T-helper 1 cell (primary cell): ENCODE measurements around the gene PSMD9.
"Not testable (repeated sequence)": the region's sequence is repeated elsewhere in the genome, so short reads cannot be mapped to it uniquely, and the experiment has no call there.

Experiments
- DNase-seq, 5 donors: peaks; one replicate each; pipeline ENCODE4 v3.0.0-alpha.2; 2012 to 2020

PSMD9 gene

DNA sequence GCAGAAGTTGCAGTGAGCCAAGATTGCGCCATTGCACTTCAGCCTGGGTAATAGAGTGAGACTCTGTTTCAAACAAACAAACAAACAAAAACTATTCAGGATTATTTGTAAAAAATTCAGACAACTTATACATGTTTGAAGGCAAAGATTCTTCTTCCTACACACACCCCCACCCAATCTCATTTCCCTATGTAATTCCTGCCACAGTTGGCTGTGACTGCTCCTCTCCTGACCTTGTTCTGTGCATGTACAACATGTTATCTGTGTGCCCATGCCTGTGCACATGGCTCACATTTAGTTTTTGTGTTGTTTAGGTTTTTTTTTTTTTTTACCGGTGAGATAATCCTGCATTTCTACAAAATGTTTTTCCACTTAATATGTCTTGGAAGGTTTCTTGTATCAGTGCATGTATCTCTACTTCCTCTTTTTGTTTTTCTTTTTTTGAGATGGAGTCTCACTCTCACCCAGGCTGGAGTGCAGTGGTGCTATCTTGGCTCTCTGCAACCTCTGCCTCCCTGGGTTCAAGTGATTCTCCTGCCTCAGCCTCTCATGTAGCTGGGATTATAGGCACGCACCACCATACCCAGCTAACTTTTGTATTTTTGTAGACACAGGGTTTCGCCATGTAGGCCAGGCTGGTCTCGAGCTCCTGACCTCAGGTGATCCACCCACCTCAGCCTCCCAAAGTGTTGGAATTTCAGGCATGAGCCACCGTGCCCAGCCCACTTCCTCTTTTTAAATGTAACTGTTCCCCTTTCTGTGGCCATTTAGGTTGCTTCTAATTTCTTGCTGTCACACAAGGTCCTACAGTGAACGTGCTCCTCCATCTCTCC lies 38.5 kb downstream of the PSMD9 start:
- no peak for DNase-seq

DNA sequence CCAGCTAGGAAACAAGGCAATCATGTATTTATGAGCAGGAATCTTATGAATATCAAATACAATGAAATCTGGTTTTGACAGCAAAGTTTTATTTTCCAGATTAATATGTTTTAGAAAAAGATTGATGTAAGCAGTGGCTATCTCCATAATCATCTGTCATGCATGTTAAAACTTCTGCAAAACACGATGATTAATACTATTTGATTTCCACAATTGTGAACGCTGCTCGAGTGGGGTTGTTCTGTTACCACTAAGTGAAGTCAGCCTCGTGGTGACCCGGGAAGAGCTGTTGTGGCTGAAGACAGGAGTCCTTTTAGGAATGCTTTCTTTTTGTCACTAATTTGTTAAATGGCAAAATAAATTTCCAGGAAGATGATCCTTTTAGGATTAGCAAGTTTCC lies 39.2 kb downstream of the PSMD9 start:
- DNase-seq, result no peak

DNA sequence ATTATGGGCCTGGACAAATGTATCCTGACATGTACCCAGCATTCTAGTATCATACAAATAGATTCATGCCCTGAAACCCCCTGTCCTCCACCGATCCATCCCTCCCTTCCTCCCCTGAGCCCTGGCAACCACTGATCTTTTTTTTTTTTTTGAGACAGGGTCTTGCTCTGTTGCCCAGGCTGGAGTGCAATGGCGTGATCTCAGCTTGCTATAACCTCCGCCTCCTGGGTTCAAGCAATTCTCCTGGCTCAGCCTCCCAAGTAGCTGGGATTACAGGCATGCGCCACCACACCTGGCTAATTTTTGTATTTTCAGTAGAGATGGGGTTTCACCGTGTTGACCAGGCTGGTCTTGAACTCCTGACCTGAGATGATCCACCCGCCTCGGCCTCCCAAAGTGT lies 41.0 kb downstream of the PSMD9 start:
- not testable (repeated sequence) for DNase-seq

DNA sequence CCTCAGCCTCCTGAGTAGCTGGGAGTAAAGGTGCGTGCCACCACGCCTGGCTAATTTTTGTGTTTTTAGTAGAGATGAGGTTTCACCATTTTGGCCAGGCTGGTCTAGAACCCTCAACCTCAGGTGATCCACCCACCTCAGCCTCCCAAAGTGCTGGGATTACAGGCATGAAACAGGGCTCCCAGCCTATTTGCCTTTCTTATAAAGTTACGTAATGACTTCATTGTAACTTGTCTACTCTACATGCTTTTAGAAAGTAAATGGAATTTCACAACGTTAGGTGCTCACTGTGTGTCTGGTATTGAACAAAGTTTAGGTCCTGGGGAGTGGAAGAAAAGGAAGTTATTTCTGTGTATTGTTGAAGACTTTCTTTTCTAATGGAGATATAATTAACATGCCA lies 42.3 kb downstream of the PSMD9 start:
- DNase-seq, result no peak

DNA sequence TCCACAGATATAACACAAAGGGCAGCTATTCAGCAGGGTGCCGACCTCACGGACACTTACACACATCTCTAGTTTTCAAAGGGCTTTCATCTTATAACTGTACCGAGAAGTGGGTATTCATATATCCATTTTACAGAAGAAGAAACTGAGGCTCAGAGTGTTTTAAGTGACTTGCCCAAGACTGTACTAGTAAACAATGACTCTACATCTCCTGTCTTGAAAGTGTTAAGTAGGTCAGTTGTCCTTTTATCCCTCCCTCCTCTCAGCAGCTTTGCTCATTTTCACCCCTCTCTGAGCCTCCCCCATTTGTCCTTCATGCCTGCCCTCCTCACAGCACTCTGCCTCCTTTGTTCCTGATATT lies 43.6 kb downstream of the PSMD9 start:
- no peak for DNase-seq

DNA sequence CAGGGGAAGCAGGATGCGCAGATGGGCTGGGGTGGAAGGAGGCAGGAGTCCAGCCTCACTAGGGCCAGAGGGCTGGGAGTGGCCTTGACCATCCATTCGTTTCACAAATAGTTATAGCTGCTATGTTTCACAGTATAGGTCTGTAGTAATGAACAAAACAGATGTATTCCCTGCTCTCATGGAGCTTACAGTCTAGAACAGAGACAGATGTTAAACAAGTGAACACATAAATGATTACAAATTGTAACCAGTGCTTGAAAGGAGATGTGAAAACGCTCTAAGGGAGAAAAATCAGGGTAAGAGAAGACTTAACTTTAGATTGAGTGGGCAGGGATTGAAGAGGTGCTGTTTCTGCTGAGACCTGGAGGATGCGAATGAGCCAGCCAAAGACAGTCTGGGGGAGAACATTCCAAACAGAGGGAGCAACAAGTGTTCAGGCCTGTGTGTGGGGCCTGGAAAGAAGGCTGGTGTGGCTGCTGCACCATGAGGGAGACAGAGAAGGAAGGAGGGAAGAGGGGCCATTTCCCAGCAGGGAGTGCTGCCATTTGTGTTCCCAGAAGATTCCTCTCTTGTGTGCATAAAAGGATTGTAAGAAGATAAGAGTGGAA lies 44.4 kb downstream of the PSMD9 start:
- DNase-seq, result no peak

- no peak for DNase-seq
These were observed 45.1 kb downstream of the PSMD9 start for GRCh38 chr12:121933522-121934308.

DNA sequence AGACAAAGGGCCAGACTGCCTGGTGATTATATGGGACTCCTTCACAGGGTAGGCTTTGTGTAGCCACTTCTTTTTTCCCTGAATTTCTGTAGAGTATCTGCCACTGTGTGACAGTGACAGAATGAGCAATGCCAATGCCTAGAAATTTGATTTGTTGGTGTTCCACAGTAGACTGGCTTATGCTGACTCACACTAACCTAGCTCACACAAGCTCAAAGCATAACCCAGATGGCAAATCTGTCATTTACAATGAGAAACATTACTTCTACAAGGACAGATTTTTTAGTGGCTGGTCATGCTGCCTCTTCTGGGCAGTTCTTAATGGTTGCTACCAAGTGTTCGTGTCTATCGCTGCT lies 45.7 kb downstream of the PSMD9 start:
- DNase-seq, result no peak

DNA sequence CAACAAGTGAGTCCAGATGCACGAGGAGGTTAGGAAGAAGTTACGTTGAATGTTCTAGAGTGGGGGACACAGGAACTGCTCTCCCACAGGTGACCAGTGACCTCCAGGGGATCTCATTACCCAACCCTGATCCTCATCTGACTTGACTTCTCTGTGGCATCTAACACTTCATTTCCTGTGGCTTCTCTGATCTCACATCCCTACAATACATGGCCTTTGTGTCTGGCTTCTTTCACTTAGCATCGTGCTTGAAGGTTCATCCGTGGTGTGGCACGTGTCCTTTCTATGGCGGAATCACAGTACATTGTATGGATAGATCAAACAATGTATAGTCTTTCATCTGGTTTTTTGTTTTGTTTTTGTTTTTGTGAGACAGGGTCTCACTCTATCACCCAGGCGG lies 49.1 kb downstream of the PSMD9 start:
- no peak for DNase-seq

DNA sequence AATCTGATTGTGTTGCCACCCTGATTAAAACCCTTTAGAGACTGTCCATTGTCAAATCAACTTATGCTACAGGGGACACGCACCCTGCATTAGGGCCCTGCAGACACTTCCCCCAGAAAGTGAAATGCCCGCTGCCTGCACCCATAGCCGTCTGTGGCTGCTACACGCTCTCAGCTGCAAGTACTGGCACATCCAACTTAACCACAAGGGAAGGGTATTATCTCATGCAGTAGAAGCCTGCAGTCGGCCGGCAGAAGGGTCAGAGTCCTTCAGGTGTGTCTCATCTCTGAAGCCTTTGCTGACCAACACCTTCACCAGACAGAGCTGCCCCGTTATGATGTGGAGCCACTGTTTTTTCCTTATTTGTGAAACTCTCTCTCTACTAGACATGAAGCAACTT lies 50.6 kb downstream of the PSMD9 start:
- no peak for DNase-seq

GRCh38 chr12:121939992-121940766 lies 51.6 kb downstream of the PSMD9 start:
- DNase-seq, result no peak

DNA sequence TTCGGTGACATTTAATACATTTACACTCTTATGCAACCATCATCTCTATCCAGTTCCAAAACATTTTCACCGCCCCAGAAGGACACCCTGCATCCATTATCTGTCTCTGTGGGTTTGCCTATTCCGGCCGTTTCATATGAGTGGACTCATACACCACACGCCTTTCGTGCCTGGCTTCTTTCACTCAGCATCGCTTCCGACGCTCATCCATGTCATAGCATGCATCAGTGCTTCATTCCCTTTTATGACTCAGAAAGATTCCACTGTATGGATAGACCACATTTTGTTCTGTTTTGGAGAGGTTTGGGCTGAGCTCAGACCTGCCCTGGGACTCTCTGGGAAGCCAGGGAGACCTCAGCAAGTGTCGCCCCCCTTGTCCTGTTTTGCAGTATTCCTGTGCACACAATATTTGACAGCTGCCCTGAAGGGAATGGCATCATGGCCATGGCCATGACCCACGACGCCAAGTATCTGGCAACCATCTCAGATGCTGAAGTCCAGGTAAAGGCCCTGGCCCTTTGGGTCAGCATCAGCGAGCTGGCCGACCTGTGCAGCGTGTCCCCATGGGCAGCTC lies 53.6 kb downstream of the PSMD9 start:
- DNase-seq, result no peak

- no peak for DNase-seq
These were observed 55.3 kb downstream of the PSMD9 start for GRCh38 chr12:121943926-121944325.

GRCh38 chr12:121946313-121947025 lies 57.9 kb downstream of the PSMD9 start:
- no peak for DNase-seq

DNA sequence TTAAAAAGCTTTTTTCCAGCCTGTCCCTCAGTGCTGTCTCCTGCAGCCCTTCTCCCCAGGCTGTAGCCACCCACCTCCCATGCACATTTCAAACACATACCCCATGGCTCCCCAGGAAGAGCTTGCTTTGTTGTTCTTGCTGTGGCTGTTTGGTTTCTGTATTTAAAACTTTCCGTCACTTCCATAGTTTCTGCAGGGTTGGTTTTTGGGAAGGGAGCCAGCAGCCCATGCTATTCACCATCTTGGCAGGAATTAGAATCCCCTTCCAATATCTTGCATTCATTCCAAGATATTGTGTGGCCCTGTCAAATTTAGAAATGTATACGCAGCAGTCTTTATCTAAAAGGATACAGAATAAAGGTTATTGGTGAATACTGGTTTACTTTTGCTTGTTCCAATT lies 59.4 kb downstream of the PSMD9 start:
- DNase-seq, result no peak

GRCh38 chr12:121949648-121950397 lies 61.2 kb downstream of the PSMD9 start:
- no peak for DNase-seq

DNA sequence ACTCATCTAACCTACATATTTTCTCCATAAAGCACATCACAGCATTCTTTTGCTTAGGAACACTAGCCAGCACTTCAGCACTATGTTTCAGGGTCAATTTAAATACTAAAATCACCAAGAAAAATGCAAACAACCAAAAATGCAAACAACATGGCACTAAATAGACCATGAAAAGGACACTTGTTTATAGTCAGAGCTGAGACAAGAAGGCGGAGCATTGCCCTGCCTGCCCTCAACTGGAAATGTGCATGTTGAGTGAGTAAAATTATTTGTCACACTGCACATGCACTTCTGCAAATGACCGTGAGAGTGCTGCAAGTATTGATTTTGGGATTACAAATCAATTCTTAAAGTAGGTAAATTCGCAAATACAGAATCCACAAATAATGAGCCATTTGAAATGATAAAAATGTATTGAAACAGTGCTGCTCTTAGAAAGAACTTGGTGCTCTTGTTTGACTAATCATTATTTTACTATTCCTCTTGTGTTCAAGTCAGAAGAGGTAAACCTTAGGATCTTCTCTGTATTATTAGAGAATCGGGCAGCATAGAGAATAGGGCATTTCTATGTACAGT lies 64.6 kb downstream of the PSMD9 start:
- no peak for DNase-seq

GRCh38 chr12:121953695-121954094 lies 65.1 kb downstream of the PSMD9 start:
- no peak for DNase-seq

DNA sequence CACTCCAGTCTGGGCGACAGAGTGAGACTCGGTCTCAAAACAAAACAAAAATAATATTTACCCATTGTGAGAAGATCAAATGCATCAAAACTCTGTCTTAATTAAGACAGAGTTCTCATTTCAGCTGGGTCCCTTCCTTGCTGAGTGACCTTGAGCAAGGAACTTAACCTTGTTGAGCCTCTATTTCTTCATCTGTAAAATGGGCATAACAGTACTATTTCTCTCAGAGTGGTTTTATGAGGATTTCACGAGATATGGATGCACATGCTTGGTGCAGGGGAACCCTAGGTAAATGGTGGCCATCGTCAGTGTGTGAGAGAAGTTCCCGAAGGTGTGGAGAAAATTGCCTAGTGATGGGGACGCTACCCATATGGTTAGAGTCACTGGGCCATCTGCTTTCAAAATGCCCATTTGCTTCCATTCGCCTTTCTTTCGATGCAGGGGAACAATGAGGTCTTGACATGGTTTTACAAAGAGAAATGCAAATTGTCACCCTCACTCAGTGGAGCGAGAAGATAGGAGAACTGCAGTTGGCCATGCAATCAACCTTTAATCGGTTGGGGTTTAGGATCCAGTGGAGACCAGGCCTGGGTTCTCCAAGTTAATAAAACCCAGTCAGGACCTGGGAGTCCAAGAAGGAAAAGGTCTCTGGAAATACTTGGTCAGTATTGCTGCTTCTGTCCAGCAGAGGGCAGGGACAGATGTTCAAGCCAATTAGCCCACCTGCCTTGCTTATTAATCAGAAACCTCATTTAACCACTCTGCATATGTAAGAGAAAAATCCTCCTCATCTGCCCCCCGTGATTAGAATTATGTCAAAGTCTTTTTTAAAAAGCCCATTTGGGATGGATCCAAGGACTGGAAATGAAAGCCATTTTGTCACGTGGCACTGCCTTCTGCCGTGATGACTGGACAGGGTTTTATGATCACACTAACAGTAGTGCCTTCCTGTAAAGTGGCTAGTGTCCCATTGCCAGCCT lies 67.0 kb downstream of the PSMD9 start:
- DNase-seq, result no peak
